SK-N-SH (cell line): ENCODE measurements around the gene RYR3. TPM values are rescaled to one million over a fixed set of nuclear protein-coding genes. Genes with fewer than 3 reads are reported as not detected.

Experiments used
- CTCF ChIA-PET: fragments of 300-600, 350-600 bp; formaldehyde crosslinking; extraction: SDS; loops from one replicate; lab custom pipeline; 2021; lab: Yijun Ruan, JAX
- POLR2A ChIA-PET: fragments of 350-600 bp; sonication (Branson Sonifier 250); formaldehyde crosslinking; extraction: SDS; loops from one replicate; lab custom pipeline; 2020; ENCODE audit warnings: antibody characterized with exemption, inconsistent platforms; lab: Yijun Ruan, JAX
- DNase-seq: peaks from one replicate; pipeline ENCODE4 v3.0.0; 2012
- H2AFZ ChIP-seq: fragments of 200-600 bp; sonication (generic); 2 replicates; pipeline ENCODE4 v1.8.1; 2016; ENCODE audit warnings: antibody characterized with exemption, mild to moderate bottlenecking, low read depth
- H3F3A ChIP-seq: fragments of 200-600 bp; sonication (generic); replicated peaks from 2 replicates; pipeline ENCODE3; 2016; ENCODE audit warnings: antibody characterized with exemption, mild to moderate bottlenecking; ENCODE audit not compliant: insufficient read depth
- H3K27ac ChIP-seq, 2 experiments: fragments of 200-500 bp in 1 of 2; fragments of 200-600 bp in 1 of 2; sonication (Bioruptor generic) in 1 of 2; sonication (generic), shearing (Covaris generic) in 1 of 2; 2 replicates each; pipeline versions ENCODE4 v1.5.1 to v1.6.1; 2014 to 2016; ENCODE audit warnings: low read depth in 2 of 2, inconsistent platforms in 1 of 2, low read length in 1 of 2, mild to moderate bottlenecking in 1 of 2, mixed read lengths in 1 of 2
- H3K27me3 ChIP-seq: fragments of 200-600 bp; sonication (generic), shearing (Covaris generic); 2 replicates; pipeline ENCODE4 v1.6.1; 2016; ENCODE audit warnings: mixed run types; ENCODE audit not compliant: insufficient read depth
- H3K36me3 ChIP-seq, 2 experiments: fragments of 200-500 bp in 1 of 2; fragments of 200-600 bp in 1 of 2; sonication (Bioruptor generic) in 1 of 2; sonication (generic) in 1 of 2; replicated peaks in 1 of 2; 2 replicates each; pipeline versions ENCODE3 to v1.5.1; 2014 to 2016; ENCODE audit warnings: low read length in 1 of 2, mild to moderate bottlenecking in 1 of 2; ENCODE audit not compliant: insufficient read depth in 2 of 2, control insufficient read depth in 1 of 2
- H3K4me1 ChIP-seq, 2 experiments: fragments of 200-500 bp in 1 of 2; fragments of 200-600 bp in 1 of 2; sonication (Bioruptor generic) in 1 of 2; sonication (generic), shearing (Covaris generic) in 1 of 2; 2 replicates each; pipeline versions ENCODE4 v1.5.1 to v1.6.1; 2014 to 2016; ENCODE audit warnings: low read depth in 1 of 2, low read length in 1 of 2, mixed run types in 1 of 2; ENCODE audit not compliant: insufficient read depth in 2 of 2, control insufficient read depth in 1 of 2
- H3K4me2 ChIP-seq: fragments of 200-600 bp; sonication (generic), shearing (Covaris generic); 2 replicates; pipeline ENCODE4 v1.6.1; 2017; ENCODE audit warnings: mixed run types
- H3K4me3 ChIP-seq, 2 experiments: fragments of 200-500 bp in 1 of 2; fragments of 200-600 bp in 1 of 2; sonication (Bioruptor generic) in 1 of 2; sonication (generic), shearing (Covaris generic) in 1 of 2; 2 replicates each; pipeline versions ENCODE4 v1.5.1 to v1.8.1; 2014 to 2016; ENCODE audit warnings: low read depth in 2 of 2, inconsistent platforms in 1 of 2, low read length in 1 of 2, mild to moderate bottlenecking in 1 of 2, mixed read lengths in 1 of 2, moderate library complexity in 1 of 2
- H3K79me2 ChIP-seq: fragments of 200-600 bp; sonication (generic); 2 replicates; pipeline ENCODE4 v1.8.1; 2017; ENCODE audit warnings: mild to moderate bottlenecking; ENCODE audit not compliant: insufficient read depth
- H3K9ac ChIP-seq: fragments of 200-600 bp; sonication (generic); 2 replicates; pipeline ENCODE4 v1.6.1; 2017; ENCODE audit warnings: mixed run types
- H3K9me2 ChIP-seq: fragments of 200-600 bp; sonication (generic); 2 replicates; pipeline ENCODE4 v1.6.1; 2017; ENCODE audit warnings: mixed run types
- H3K9me3 ChIP-seq: fragments of 200-600 bp; sonication (generic); 2 replicates; pipeline ENCODE4 v1.6.1; 2017; ENCODE audit warnings: mixed run types, mild to moderate bottlenecking, moderate library complexity
- H4K20me1 ChIP-seq: fragments of 200-600 bp; sonication (generic); 2 replicates; pipeline ENCODE4 v1.6.1; 2017; ENCODE audit warnings: mild to moderate bottlenecking, mixed run types; ENCODE audit not compliant: insufficient read depth
- CTCF ChIP-seq: fragments of 200-600 bp; sonication (generic); IDR thresholded peaks from 2 replicates; pipeline ENCODE4 v1.6.1; 2017; ENCODE audit warnings: antibody characterized with exemption, mild to moderate bottlenecking, moderate library complexity
- ELF1 ChIP-seq: IDR thresholded peaks from 2 replicates; pipeline ENCODE4 v1.4.0; 2012
- EZH2phosphoT487 ChIP-seq: fragments of 200-600 bp; sonication (generic); IDR thresholded peaks from 2 replicates; pipeline ENCODE4 v1.6.1; 2017; ENCODE audit warnings: low read depth, mixed run types, mild to moderate bottlenecking, antibody characterized with exemption, moderate library complexity, borderline replicate concordance
- GABPA ChIP-seq: IDR thresholded peaks from 2 replicates; pipeline ENCODE4 v1.4.0; 2012; ENCODE audit warnings: low read depth, mild to moderate bottlenecking
- MXI1 ChIP-seq: IDR thresholded peaks from 2 replicates; pipeline ENCODE4 v1.6.1; 2012; ENCODE audit warnings: mild to moderate bottlenecking, low read depth, low read length, improper control_type of control experiment
- NFIC ChIP-seq: IDR thresholded peaks from 2 replicates; pipeline ENCODE4 v1.4.0; 2012; ENCODE audit warnings: borderline replicate concordance
- POLR2AphosphoS5 ChIP-seq: IDR thresholded peaks from 2 replicates; pipeline ENCODE4 v1.6.1; 2012; ENCODE audit warnings: low read depth, low read length
- RAD21 ChIP-seq: IDR thresholded peaks from 2 replicates; pipeline ENCODE4 v1.6.1; 2012; ENCODE audit warnings: mild to moderate bottlenecking, low read length
- RCOR1 ChIP-seq: fragments of 150-350 bp; IDR thresholded peaks from 2 replicates; pipeline ENCODE4 v1.6.1; 2017; ENCODE audit warnings: antibody characterized with exemption, low read length
- TAF1 ChIP-seq: IDR thresholded peaks from 2 replicates; pipeline ENCODE4 v1.6.1; 2012; ENCODE audit warnings: low read depth, mild to moderate bottlenecking, low read length, moderate library complexity, borderline replicate concordance
- TCF12 ChIP-seq: IDR thresholded peaks from 2 replicates; pipeline ENCODE4 v1.4.0; 2012
- USF1 ChIP-seq: IDR thresholded peaks from 2 replicates; pipeline ENCODE4 v1.4.0; 2012; ENCODE audit warnings: low read depth, borderline replicate concordance
- YY1 ChIP-seq: IDR thresholded peaks from 2 replicates; pipeline ENCODE4 v1.4.0; 2012; ENCODE audit warnings: low read depth, mild to moderate bottlenecking
- ZBTB33 ChIP-seq: IDR thresholded peaks from 2 replicates; pipeline ENCODE4 v1.4.0; 2012; ENCODE audit warnings: low read depth, borderline replicate concordance
- WGBS: methylation state at CpG from one replicate; pipeline ENCODE4 v1.1.6; 2017; ENCODE audit warnings: low lambda C conversion rate; 5-methylcytosine and 5-hydroxymethylcytosine counted together
- polyA plus RNA-seq, 3 experiments: library from polyadenylated mRNA; depleted of rRNA; stranded (reverse); fragments of >200 nt; gene quantifications; 2 replicates each; pipeline ENCODE4 v1.2.3, GENCODE V29; 2012

RYR3 gene
- polyA plus RNA-seq, 1 of the 3 experiments (the other 2 are of a cell fraction), result 0.02 TPM

GRCh38 chr15:33807665-33808064 lies 496.9 kb downstream of the RYR3 start:
- Histone ChIP-seq H3K79me2 (no peaks in the 10 kb centered on the region), H3K27ac (no peak overlapping the region), H3K27me3 (no peaks in the 10 kb centered on the region; the same call in 1 of the 2 replicates), H3K36me3 (no peaks in the 10 kb centered on the region), H3K9me2 (no peaks in the 10 kb centered on the region), H3K4me1 (peaks cover 0 to 3% of the 10 kb centered on the region in 2 experiments; a peak in 1 of 4 replicates), H2AFZ (no peak overlapping the region), H4K20me1 (no peaks in the 10 kb centered on the region), H3K4me2 (no peak overlapping the region), H3F3A (no peaks in the 10 kb centered on the region), H3K9me3 (no peaks in the 10 kb centered on the region)
- CTCF ChIA-PET, result no interaction called here
- no peak for DNase-seq
- POLR2A ChIA-PET, result no interaction called here
- TF ChIP-seq EZH2phosphoT487 (no peak), RCOR1 (no peak), POLR2AphosphoS5 (no peak), TAF1 (no peak), TCF12 (no peak), GABPA (no peak), YY1 (no peak), RAD21 (no peak), NFIC (no peak), ELF1 (no peak), CTCF (no peak), USF1 (no peak), MXI1 (no peak), ZBTB33 (no peak)
- TF ChIP-seq, all 33 proteins: peak for 0
- H3K4me3 ChIP-seq, result no peak overlapping the region
- H3K9ac ChIP-seq, result no peak overlapping the region
- 30% methylated on average over 5 of the region's 5 CpGs for WGBS
